H1 (cell line): Measurements from ENCODE around the gene MBD4. TPM values are rescaled to one million over a fixed set of nuclear protein-coding genes. Genes with fewer than 3 reads are reported as not detected.

ENCODE experiments used
- EGR1 ChIP-seq: IDR thresholded peaks from 2 replicates; pipeline ENCODE4 v1.6.1; 2011; ENCODE audit warnings: low read depth, low read length, borderline replicate concordance
- GABPA ChIP-seq: IDR thresholded peaks from 2 replicates; pipeline ENCODE4 v1.6.1; 2011; ENCODE audit warnings: mild to moderate bottlenecking, low read length, moderate library complexity, borderline replicate concordance; ENCODE audit not compliant: insufficient read depth
- polyA plus RNA-seq, 7 experiments: library from polyadenylated mRNA; depleted of rRNA in 3 of 7; stranded (reverse) in 5 of 7; unstranded in 2 of 7; fragments of >200 nt in 5 of 7; fragments of 200-250 nt in 2 of 7; gene quantifications; 1 replicate in 5 of 7; 2 replicates in 1 of 7; 4 replicates in 1 of 7; pipeline versions ENCODE4 v1.2.1 to v1.2.3, GENCODE V29; 2011 to 2013; ENCODE audit warnings: missing spikeins in 2 of 7, mixed read lengths in 2 of 7
- total RNA-seq: library from RNA; stranded (reverse); fragmentation: NEBNext Ultra II Directional; extraction: Animal tissue kit (Norgen Biotek cat#: 25700); gene quantifications from 2 replicates; pipeline ENCODE4 v1.2.1, GENCODE V29; 2021
- TF ChIP-seq, protein P1 (sequence below): IDR thresholded peaks from 2 replicates; pipeline ENCODE4 v1.6.1; 2011; ENCODE audit warnings: low read depth, mild to moderate bottlenecking, low read length; ENCODE audit not compliant: insufficient read depth

MBD4 gene
- total and polyA plus RNA-seq, 2 of the 8 experiments (the other 6 are each of a cell fraction or from before 2014, with no cell fraction given) = 11.2 to 35.8 TPM

DNA sequence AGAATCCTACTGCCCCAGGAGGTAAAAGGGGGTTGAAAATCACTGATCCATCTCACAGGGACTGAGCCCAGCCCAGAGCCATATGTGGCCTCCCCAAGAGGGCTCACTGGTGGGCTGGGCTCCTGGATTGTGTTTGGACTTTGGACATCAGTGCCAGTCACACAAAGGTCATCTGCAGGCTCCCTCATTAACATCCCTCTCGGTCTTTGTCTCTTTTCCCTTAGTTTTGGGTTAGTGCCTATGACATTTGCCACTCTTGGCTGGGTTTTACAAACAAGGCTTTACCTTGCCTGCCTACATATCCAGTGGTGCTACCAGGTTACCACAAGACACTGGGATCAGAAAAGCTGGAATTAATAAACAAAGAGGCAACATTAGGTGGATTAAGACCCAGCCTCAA is 28.2 kb upstream of the MBD4 start (continued):
- TF ChIP-seq GABPA = no peak
- TF ChIP-seq EGR1 = no peak
- TF ChIP-seq, protein P1, sequence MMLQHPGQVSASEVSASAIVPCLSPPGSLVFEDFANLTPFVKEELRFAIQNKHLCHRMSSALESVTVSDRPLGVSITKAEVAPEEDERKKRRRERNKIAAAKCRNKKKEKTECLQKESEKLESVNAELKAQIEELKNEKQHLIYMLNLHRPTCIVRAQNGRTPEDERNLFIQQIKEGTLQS = no peak
